ENCODE measurements around the gene GRAMD1B.
"Not testable (repeated sequence)": the region's sequence is repeated elsewhere in the genome, so short reads cannot be mapped to it uniquely, and the experiment has no call there.

Gene GRAMD1B

GRCh38 chr11:123456448-123456847, 26.4 kb downstream of the GRAMD1B start:
- not testable (repeated sequence) for H3K27me3 ChIP-seq (ENCODE audit: control insufficient read depth in 5 of 5, insufficient read depth in 4 of 5, low read length in 5 of 5); H3K27ac ChIP-seq (ENCODE audit: low read depth, low read length); H3K4me3 ChIP-seq (ENCODE audit: low read depth in 1 of 5, low read length in 5 of 5); H3K9me3 ChIP-seq (ENCODE audit: control insufficient read depth in 5 of 5, low read length in 5 of 5); H3K9ac ChIP-seq (ENCODE audit: low read length in 5 of 5); H3K36me3 ChIP-seq (ENCODE audit: control insufficient read depth in 5 of 5, insufficient read depth in 5 of 5, low read length in 5 of 5)
- H3K4me1 ChIP-seq (ENCODE audit: control insufficient read depth in 5 of 5, insufficient read depth in 5 of 5, low read length in 5 of 5) = peaks cover 0 to 39% (median 21%) of the 10 kb centered on the region in 5 donors

- Histone ChIP-seq H3K27ac (ENCODE audit: low read depth, low read length) (no peak overlapping the region), H3K9ac (ENCODE audit: low read length in 5 of 5) (no peak overlapping the region), H3K4me1 (ENCODE audit: control insufficient read depth in 5 of 5, insufficient read depth in 5 of 5, low read length in 5 of 5) (peaks cover 0 to 39% (median 22%) of the 10 kb centered on the region in 5 donors), H3K36me3 (ENCODE audit: control insufficient read depth in 5 of 5, insufficient read depth in 5 of 5, low read length in 5 of 5) (no peaks in the 10 kb centered on the region), H3K27me3 (ENCODE audit: control insufficient read depth in 5 of 5, insufficient read depth in 4 of 5, low read length in 5 of 5) (no peaks in the 10 kb centered on the region), H3K4me3 (ENCODE audit: low read depth in 1 of 5, low read length in 5 of 5) (no peak overlapping the region), H3K9me3 (ENCODE audit: control insufficient read depth in 5 of 5, low read length in 5 of 5) (no peaks in the 10 kb centered on the region)
These were observed 27.2 kb downstream of the GRAMD1B start for GRCh38 chr11:123457187-123457770.

GRCh38 chr11:123458501-123458900, 28.4 kb downstream of the GRAMD1B start:
- Histone ChIP-seq H3K27ac (ENCODE audit: low read depth, low read length) (no peak overlapping the region), H3K9ac (ENCODE audit: low read length in 5 of 5) (no peak overlapping the region), H3K27me3 (ENCODE audit: control insufficient read depth in 5 of 5, insufficient read depth in 4 of 5, low read length in 5 of 5) (no peaks in the 10 kb centered on the region), H3K36me3 (ENCODE audit: control insufficient read depth in 5 of 5, insufficient read depth in 5 of 5, low read length in 5 of 5) (no peaks in the 10 kb centered on the region), H3K4me3 (ENCODE audit: low read depth in 1 of 5, low read length in 5 of 5) (no peak overlapping the region), H3K9me3 (ENCODE audit: control insufficient read depth in 5 of 5, low read length in 5 of 5) (no peaks in the 10 kb centered on the region), H3K4me1 (ENCODE audit: control insufficient read depth in 5 of 5, insufficient read depth in 5 of 5, low read length in 5 of 5) (peaks cover 0 to 38% (median 22%) of the 10 kb centered on the region in 5 donors)

- Histone ChIP-seq H3K27me3 (ENCODE audit: control insufficient read depth in 5 of 5, insufficient read depth in 4 of 5, low read length in 5 of 5) (peaks cover 0 to 5% (median 0%) of the 10 kb centered on the region in 5 donors), H3K9me3 (ENCODE audit: control insufficient read depth in 5 of 5, low read length in 5 of 5) (no peaks in the 10 kb centered on the region), H3K4me3 (ENCODE audit: low read depth in 1 of 5, low read length in 5 of 5) (no peak overlapping the region), H3K9ac (ENCODE audit: low read length in 5 of 5) (no peak overlapping the region), H3K27ac (ENCODE audit: low read depth, low read length) (no peak overlapping the region), H3K36me3 (ENCODE audit: control insufficient read depth in 5 of 5, insufficient read depth in 5 of 5, low read length in 5 of 5) (no peaks in the 10 kb centered on the region), H3K4me1 (ENCODE audit: control insufficient read depth in 5 of 5, insufficient read depth in 5 of 5, low read length in 5 of 5) (peaks cover 0 to 27% (median 18%) of the 10 kb centered on the region in 5 donors)
These were observed 30.1 kb downstream of the GRAMD1B start for GRCh38 chr11:123460012-123460700.

GRCh38 chr11:123461164-123461563, 31.1 kb downstream of the GRAMD1B start:
- Histone ChIP-seq H3K27ac (ENCODE audit: low read depth, low read length) (no peak overlapping the region), H3K9me3 (ENCODE audit: control insufficient read depth in 5 of 5, low read length in 5 of 5) (no peaks in the 10 kb centered on the region), H3K27me3 (ENCODE audit: control insufficient read depth in 5 of 5, insufficient read depth in 4 of 5, low read length in 5 of 5) (peaks cover 0 to 5% (median 0%) of the 10 kb centered on the region in 5 donors), H3K4me3 (ENCODE audit: low read depth in 1 of 5, low read length in 5 of 5) (no peak overlapping the region), H3K36me3 (ENCODE audit: control insufficient read depth in 5 of 5, insufficient read depth in 5 of 5, low read length in 5 of 5) (no peaks in the 10 kb centered on the region), H3K9ac (ENCODE audit: low read length in 5 of 5) (no peak overlapping the region), H3K4me1 (ENCODE audit: control insufficient read depth in 5 of 5, insufficient read depth in 5 of 5, low read length in 5 of 5) (peaks cover 0 to 27% (median 18%) of the 10 kb centered on the region in 5 donors)

GRCh38 chr11:123465667-123466066, 35.6 kb downstream of the GRAMD1B start:
- not testable (repeated sequence) for H3K9me3 ChIP-seq (ENCODE audit: control insufficient read depth in 5 of 5, low read length in 5 of 5); H3K27me3 ChIP-seq (ENCODE audit: control insufficient read depth in 5 of 5, insufficient read depth in 4 of 5, low read length in 5 of 5); H3K27ac ChIP-seq (ENCODE audit: low read depth, low read length); H3K9ac ChIP-seq (ENCODE audit: low read length in 5 of 5); H3K4me1 ChIP-seq (ENCODE audit: control insufficient read depth in 5 of 5, insufficient read depth in 5 of 5, low read length in 5 of 5); H3K36me3 ChIP-seq (ENCODE audit: control insufficient read depth in 5 of 5, insufficient read depth in 5 of 5, low read length in 5 of 5); H3K4me3 ChIP-seq (ENCODE audit: low read depth in 1 of 5, low read length in 5 of 5)

- not testable (repeated sequence) for H3K4me1 ChIP-seq (ENCODE audit: control insufficient read depth in 5 of 5, insufficient read depth in 5 of 5, low read length in 5 of 5); H3K27ac ChIP-seq (ENCODE audit: low read depth, low read length); H3K27me3 ChIP-seq (ENCODE audit: control insufficient read depth in 5 of 5, insufficient read depth in 4 of 5, low read length in 5 of 5); H3K9me3 ChIP-seq (ENCODE audit: control insufficient read depth in 5 of 5, low read length in 5 of 5); H3K9ac ChIP-seq (ENCODE audit: low read length in 5 of 5); H3K36me3 ChIP-seq (ENCODE audit: control insufficient read depth in 5 of 5, insufficient read depth in 5 of 5, low read length in 5 of 5); H3K4me3 ChIP-seq (ENCODE audit: low read depth in 1 of 5, low read length in 5 of 5)
These were observed 36.1 kb downstream of the GRAMD1B start for GRCh38 chr11:123466172-123466571.

- Histone ChIP-seq H3K27ac (ENCODE audit: low read depth, low read length) (no peak overlapping the region), H3K4me1 (ENCODE audit: control insufficient read depth in 5 of 5, insufficient read depth in 5 of 5, low read length in 5 of 5) (peaks cover 0 to 5% (median 0%) of the 10 kb centered on the region in 5 donors)
These were observed 39.0 kb downstream of the GRAMD1B start for GRCh38 chr11:123469089-123469488.

GRCh38 chr11:123469586-123469985, 39.5 kb downstream of the GRAMD1B start:
- Histone ChIP-seq H3K4me1 (ENCODE audit: control insufficient read depth in 5 of 5, insufficient read depth in 5 of 5, low read length in 5 of 5) (peaks cover 0 to 9% (median 3%) of the 10 kb centered on the region in 5 donors), H3K27me3 (ENCODE audit: control insufficient read depth in 5 of 5, insufficient read depth in 4 of 5, low read length in 5 of 5) (peaks cover 0 to 9% (median 0%) of the 10 kb centered on the region in 5 donors), H3K36me3 (ENCODE audit: control insufficient read depth in 5 of 5, insufficient read depth in 5 of 5, low read length in 5 of 5) (no peaks in the 10 kb centered on the region), H3K9ac (ENCODE audit: low read length in 5 of 5) (no peak overlapping the region), H3K4me3 (ENCODE audit: low read depth in 1 of 5, low read length in 5 of 5) (no peak overlapping the region), H3K9me3 (ENCODE audit: control insufficient read depth in 5 of 5, low read length in 5 of 5) (no peaks in the 10 kb centered on the region), H3K27ac (ENCODE audit: low read depth, low read length) (no peak overlapping the region)

More at GRCh38 chr11:123469089-123469488, 39.0 kb downstream of the GRAMD1B start:
- Histone ChIP-seq H3K4me3 (ENCODE audit: low read depth in 1 of 5, low read length in 5 of 5) (no peak overlapping the region), H3K27me3 (ENCODE audit: control insufficient read depth in 5 of 5, insufficient read depth in 4 of 5, low read length in 5 of 5) (peaks cover 0 to 9% (median 0%) of the 10 kb centered on the region in 5 donors), H3K9me3 (ENCODE audit: control insufficient read depth in 5 of 5, low read length in 5 of 5) (no peaks in the 10 kb centered on the region), H3K9ac (ENCODE audit: low read length in 5 of 5) (no peak overlapping the region), H3K36me3 (ENCODE audit: control insufficient read depth in 5 of 5, insufficient read depth in 5 of 5, low read length in 5 of 5) (no peaks in the 10 kb centered on the region)

- no peak overlapping the region for H3K4me3 ChIP-seq (ENCODE audit: low read depth in 1 of 5, low read length in 5 of 5)
- H3K4me1 ChIP-seq (ENCODE audit: control insufficient read depth in 5 of 5, insufficient read depth in 5 of 5, low read length in 5 of 5) = peaks cover 0 to 19% (median 12%) of the 10 kb centered on the region in 5 donors
- H3K9ac ChIP-seq (ENCODE audit: low read length in 5 of 5) = no peak overlapping the region
- H3K27me3 ChIP-seq (ENCODE audit: control insufficient read depth in 5 of 5, insufficient read depth in 4 of 5, low read length in 5 of 5) = peaks cover 0 to 6% (median 0%) of the 10 kb centered on the region in 5 donors
- no peaks in the 10 kb centered on the region for H3K36me3 ChIP-seq (ENCODE audit: control insufficient read depth in 5 of 5, insufficient read depth in 5 of 5, low read length in 5 of 5)
- H3K9me3 ChIP-seq (ENCODE audit: control insufficient read depth in 5 of 5, low read length in 5 of 5) = no peaks in the 10 kb centered on the region
- no peak overlapping the region for H3K27ac ChIP-seq (ENCODE audit: low read depth, low read length)
These were observed 40.8 kb downstream of the GRAMD1B start for GRCh38 chr11:123470842-123471241.

Measured in subcutaneous abdominal adipose tissue (tissue), 5 donors.